T follicular helper cell (primary cell): ENCODE measurements around the gene FAM181B.
"Not testable (repeated sequence)": the region's sequence is repeated elsewhere in the genome, so short reads cannot be mapped to it uniquely, and the experiment has no call there.

Source experiments
- DNase-seq: peaks from one replicate; pipeline ENCODE4 v3.0.0-alpha.2; 2020; ENCODE audit warnings: low read depth

The FAM181B gene

GRCh38 chr11:82732348-82732733, 1.3 kb downstream of the FAM181B start:
- DNase-seq: no peak

GRCh38 chr11:82731691-82732277, 1.9 kb downstream of the FAM181B start:
- DNase-seq: no peak

- DNase-seq: no peak
Observed at GRCh38 chr11:82730754-82731153, 2.9 kb downstream of the FAM181B start.

GRCh38 chr11:82730286-82730685, 3.4 kb downstream of the FAM181B start:
- no peak for DNase-seq

GRCh38 chr11:82724026-82724425, 9.6 kb downstream of the FAM181B start:
- DNase-seq: no peak

GRCh38 chr11:82722231-82722630, 11.4 kb downstream of the FAM181B start:
- no peak for DNase-seq

- DNase-seq: no peak
Observed at GRCh38 chr11:82720267-82721065, 13.2 kb downstream of the FAM181B start.

- no peak for DNase-seq
Observed at GRCh38 chr11:82719361-82720105, 14.1 kb downstream of the FAM181B start.

- DNase-seq: no peak
Observed at GRCh38 chr11:82718821-82719220, 14.8 kb downstream of the FAM181B start.

- no peak for DNase-seq
Observed at GRCh38 chr11:82718307-82718706, 15.4 kb downstream of the FAM181B start.

- DNase-seq: no peak
Observed at GRCh38 chr11:82714346-82715174, 19.1 kb downstream of the FAM181B start.

GRCh38 chr11:82711648-82712047, 22.0 kb downstream of the FAM181B start:
- DNase-seq: no peak

- DNase-seq: no peak
Observed at GRCh38 chr11:82703796-82704195, 29.9 kb downstream of the FAM181B start.

- no peak for DNase-seq
Observed at GRCh38 chr11:82703226-82703625, 30.4 kb downstream of the FAM181B start.

GRCh38 chr11:82701847-82702520, 31.7 kb downstream of the FAM181B start:
- DNase-seq: no peak

- DNase-seq: no peak
Observed at GRCh38 chr11:82698576-82699352, 34.9 kb downstream of the FAM181B start.

GRCh38 chr11:82692981-82693380, 40.7 kb downstream of the FAM181B start:
- no peak for DNase-seq

GRCh38 chr11:82689347-82689746, 44.3 kb downstream of the FAM181B start:
- DNase-seq: not testable (repeated sequence)

GRCh38 chr11:82686211-82686610, 47.5 kb downstream of the FAM181B start:
- no peak for DNase-seq

GRCh38 chr11:82683029-82683428, 50.6 kb downstream of the FAM181B start:
- DNase-seq: no peak
